SK-N-SH treated with all-trans-retinoic acid at 6 μM for 48 hours (cell line): ENCODE data around the gene POTEB2.
"Not testable (repeated sequence)": the region's sequence is repeated elsewhere in the genome, so short reads cannot be mapped to it uniquely, and the experiment has no call there.

Experiments
- ATAC-seq: fragments of 200-7000 bp; cut with Tn5 transposase; 3 replicates; pipeline ENCODE4 v1.9.1; 2020; ENCODE audit warnings: mild to moderate bottlenecking, moderate library complexity

Gene POTEB2

DNA sequence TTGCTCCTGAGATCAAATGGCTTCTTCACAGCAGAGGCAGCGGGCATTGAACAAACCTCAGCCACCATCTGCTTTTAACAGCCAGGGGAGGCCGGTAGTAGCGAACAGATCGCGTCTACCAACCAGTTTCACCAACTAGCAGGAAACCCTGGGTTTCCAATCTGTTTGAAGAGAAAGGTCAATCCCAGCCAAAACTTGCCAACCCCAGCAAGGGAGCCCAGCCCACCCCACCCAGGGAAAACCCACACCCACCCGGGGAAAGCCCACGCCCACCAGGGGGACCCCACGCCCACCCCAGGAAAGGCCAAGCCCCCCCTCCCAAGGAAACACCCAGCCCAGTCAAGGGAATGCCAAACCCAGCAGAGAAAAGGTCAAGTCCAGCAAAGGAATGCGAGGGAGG, at the start of gene POTEB2:
POTEB2 (minus strand) TSS at position 101 of the 400 bp plus-strand sequence; CDS start at position 68, 33 bp downstream.
- ATAC-seq = not testable (repeated sequence)

DNA sequence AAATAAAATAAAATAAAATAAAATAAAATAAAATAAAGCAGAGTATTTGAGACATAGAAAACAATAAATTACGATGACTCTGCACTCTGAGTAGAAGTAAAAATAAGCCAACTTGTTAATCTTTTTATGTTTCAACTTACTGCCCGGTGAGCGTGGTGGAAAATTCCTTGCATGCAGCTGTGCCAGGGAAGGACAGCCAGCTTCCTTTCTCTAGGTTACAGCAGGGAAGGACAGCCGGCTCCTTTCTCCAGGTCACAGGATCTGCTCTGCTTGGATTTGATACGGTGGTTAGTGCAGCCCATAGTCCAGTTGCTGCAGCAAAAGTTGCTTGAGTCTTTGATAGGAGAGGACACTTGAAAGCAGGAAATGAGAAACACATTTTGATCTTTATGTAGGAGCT, 13.8 kb upstream of the POTEB2 start:
- not testable (repeated sequence) for ATAC-seq

DNA sequence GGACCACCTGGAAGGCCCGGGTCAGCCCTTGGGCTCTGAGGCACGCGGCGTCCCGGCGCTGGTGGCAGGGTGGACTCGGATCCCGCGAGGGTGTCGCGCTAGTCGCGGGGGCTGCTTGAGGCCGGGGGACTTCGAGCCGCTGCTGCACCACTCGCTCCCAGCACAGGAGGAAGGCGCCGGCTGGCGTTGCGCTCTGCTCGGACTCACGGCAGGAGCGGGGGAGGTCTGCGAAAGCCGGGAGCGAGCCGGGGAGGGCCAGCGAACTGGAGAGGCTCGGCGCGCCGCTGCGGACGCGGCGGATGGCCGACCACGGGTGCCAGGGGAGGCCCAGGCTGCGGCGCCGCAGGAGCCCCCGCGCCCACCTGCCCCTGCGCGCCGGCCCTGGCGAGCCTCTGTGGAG, 12.3 kb upstream of the POTEB2 start:
- not testable (repeated sequence) for ATAC-seq

DNA sequence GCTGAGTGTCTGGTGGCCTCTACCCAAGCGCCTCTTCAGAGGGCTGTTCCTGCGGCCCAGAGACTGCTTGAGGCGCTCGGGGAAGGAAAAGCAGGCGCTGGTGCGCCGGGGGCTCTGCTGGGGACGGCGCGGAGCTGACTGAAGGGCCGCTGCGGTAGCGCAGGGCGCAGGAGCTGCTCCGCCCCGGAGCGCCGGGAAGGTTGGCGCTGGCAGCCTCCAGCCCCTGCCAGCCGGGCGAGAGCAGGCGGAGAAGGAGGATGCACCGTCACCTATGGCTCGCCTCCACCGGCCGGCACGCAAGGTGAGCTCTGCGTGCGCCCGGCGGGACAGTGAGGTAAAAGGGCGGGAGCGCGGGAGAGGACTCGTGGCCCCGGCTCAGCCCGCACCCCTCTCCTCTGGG, 11.7 kb upstream of the POTEB2 start:
- ATAC-seq = not testable (repeated sequence)
